D721Med (cell line): Measurements from ENCODE around the gene TP53BP1.
A peak's percentile ranks its signal among the peaks of the same experiment; 100 is the strongest.

Source experiments
- DNase-seq: peaks from one replicate; pipeline ENCODE4 v3.0.0; 2011; ENCODE audit warnings: low spot score; ENCODE audit not compliant: insufficient read length
- FAIRE-seq: peaks from 2 replicates; lab custom pipeline; 2011; peaks lifted over from hg19 to GRCh38; lab: Jason Lieb, UNC
- TF ChIP-seq, protein P1 (sequence below): IDR thresholded peaks from 2 replicates; pipeline ENCODE4 v1.5.1; 2012; ENCODE audit warnings: mild to moderate bottlenecking, control low read depth; ENCODE audit not compliant: insufficient read depth; ENCODE audit errors: missing control alignments

TP53BP1 gene

DNA sequence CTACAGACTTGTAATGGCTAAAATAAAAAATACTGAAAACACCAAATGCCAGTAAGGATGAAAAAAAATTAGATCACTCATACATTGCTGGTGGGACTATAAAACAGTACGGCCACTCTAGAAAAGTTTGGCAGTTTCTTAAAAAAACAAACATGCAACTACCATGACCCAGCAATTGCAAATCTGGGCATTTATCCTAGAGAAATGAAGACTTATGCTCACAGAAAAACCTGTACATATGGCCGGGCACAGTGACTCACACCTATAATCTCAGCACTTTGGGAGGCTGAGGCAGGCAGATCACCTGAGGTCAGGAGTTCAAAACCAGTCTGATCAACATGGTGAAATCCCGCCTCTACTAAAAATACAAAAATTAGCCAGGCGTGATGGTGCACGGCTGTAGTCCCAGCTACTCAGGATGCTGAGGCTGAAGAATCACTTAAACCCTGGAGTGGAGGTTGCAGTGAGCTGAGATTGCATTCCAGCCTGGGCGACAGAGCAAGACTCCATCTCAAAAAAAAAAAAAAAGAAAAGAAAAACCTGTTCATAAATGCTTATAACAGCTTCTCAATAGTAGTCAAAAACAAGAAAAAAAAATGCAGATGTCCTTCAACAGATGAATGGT, 5.6 kb downstream of the TP53BP1 start:
- no peak for DNase-seq
- TF ChIP-seq, protein P1, sequence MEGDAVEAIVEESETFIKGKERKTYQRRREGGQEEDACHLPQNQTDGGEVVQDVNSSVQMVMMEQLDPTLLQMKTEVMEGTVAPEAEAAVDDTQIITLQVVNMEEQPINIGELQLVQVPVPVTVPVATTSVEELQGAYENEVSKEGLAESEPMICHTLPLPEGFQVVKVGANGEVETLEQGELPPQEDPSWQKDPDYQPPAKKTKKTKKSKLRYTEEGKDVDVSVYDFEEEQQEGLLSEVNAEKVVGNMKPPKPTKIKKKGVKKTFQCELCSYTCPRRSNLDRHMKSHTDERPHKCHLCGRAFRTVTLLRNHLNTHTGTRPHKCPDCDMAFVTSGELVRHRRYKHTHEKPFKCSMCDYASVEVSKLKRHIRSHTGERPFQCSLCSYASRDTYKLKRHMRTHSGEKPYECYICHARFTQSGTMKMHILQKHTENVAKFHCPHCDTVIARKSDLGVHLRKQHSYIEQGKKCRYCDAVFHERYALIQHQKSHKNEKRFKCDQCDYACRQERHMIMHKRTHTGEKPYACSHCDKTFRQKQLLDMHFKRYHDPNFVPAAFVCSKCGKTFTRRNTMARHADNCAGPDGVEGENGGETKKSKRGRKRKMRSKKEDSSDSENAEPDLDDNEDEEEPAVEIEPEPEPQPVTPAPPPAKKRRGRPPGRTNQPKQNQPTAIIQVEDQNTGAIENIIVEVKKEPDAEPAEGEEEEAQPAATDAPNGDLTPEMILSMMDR = no peak

DNA sequence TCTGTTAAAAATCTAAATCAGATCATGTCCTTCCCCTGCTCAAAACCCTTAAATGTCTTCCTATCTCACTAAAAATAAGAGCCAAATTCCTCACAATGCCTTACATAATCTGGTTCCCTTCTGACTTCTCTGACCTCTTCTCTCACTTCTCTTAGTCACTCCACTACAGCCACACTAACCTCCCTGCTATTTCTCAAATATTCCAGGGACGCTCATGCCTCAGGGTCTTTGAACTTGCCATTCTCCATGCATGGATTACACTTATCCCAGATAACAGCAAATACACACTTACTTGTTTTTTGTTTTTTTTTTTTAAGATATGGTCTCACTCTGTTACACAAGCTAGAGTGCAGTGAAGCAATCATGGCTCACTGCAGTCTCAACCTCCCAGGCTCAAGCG, 8.5 kb downstream of the TP53BP1 start:
- DNase-seq = no peak
- no peak for FAIRE-seq
- TF ChIP-seq, protein P1 = no peak

More for the DNA sequence above, 5.6 kb downstream of the TP53BP1 start:
- no peak for FAIRE-seq

GRCh38 chr15:43483297-43484128, 9.4 kb downstream of the TP53BP1 start:
- DNase-seq (no peak), FAIRE-seq (no peak)
- TF ChIP-seq, protein P1 = peak; percentile 31

- DNase-seq (no peak), FAIRE-seq (no peak)
- TF ChIP-seq, protein P1 = no peak
Measured at GRCh38 chr15:43473885-43474284, 19.1 kb downstream of the TP53BP1 start.

DNA sequence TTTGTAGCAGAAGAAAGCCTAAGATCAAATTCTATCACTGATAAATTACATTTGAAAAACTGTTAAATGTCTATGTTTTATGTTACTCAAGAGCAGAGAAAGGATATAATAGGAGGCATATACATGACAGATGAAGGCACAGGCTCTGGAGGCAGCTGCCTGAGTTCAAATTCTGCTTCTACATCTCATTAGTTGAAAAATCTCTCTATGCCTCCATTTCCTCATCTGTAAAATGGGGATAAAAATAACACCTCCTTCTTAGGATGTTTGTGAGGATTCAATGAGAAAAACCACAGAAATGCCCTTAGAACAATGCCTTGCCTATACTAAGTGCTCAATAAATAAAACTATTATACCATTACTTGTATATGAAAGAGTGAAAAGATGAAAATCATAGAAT, 21.0 kb downstream of the TP53BP1 start:
- TF ChIP-seq, protein P1 = no peak
- FAIRE-seq = no peak
- no peak for DNase-seq

- TF ChIP-seq, protein P1 = no peak
- FAIRE-seq (no peak), DNase-seq (no peak)
Measured at GRCh38 chr15:43469867-43470266, 23.1 kb downstream of the TP53BP1 start.

- no peak for DNase-seq
Measured at GRCh38 chr15:43465100-43465499, 27.9 kb downstream of the TP53BP1 start.

More at GRCh38 chr15:43465100-43465499, 27.9 kb downstream of the TP53BP1 start:
- FAIRE-seq = no peak
- TF ChIP-seq, protein P1 = no peak
